Natural killer cell (primary cell): ENCODE measurements around the gene CMA1. TPM values are rescaled to one million over a fixed set of nuclear protein-coding genes. Genes with fewer than 3 reads are reported as not detected.

Experiments
- total RNA-seq, 4 donors: library from RNA; stranded (reverse); fragments of 120-200 nt in 1 of 4; gene quantifications; one replicate each; pipeline versions ENCODE4 v1.2.3 to v1.2.4, GENCODE V29; 2013 to 2022

CMA1 gene
- total RNA-seq, 3 donors from 2014 or later (not counting 1 experiment from before 2014, with no cell fraction given) = 0.63 TPM; not detected in 2

Other genes starting within 250 kb of the CMA1 start
- gene TGM1, start 245.1 kb downstream of the CMA1 start, total RNA-seq = 1 to 10 TPM; 1.7 to 4.9 (median 4.7) TPM
- gene RABGGTA, start 236.7 kb downstream of the CMA1 start, total RNA-seq = 10 to 100 TPM; 72.9 to 95.1 (median 88.5) TPM
- 10 to 100 TPM; 39.8 to 59.0 (median 43.3) TPM for gene DHRS1, start 208.5 kb downstream of the CMA1 start, total RNA-seq
- 10 to 100 TPM; 34.9 to 47.8 (median 39.2) TPM for gene NOP9, start 208.4 kb downstream of the CMA1 start, total RNA-seq
- gene CIDEB, start 200.3 kb downstream of the CMA1 start, total RNA-seq = 10 to 100 TPM; 40.0 to 59.6 (median 46.6) TPM
- 10 to 100 TPM; 27.6 to 40.5 (median 37.4) TPM for gene LTB4R2, start 198.1 kb downstream of the CMA1 start, total RNA-seq
- 10 to 100 TPM; 33.5 to 55.7 (median 49.7) TPM for gene LTB4R, start 196.8 kb downstream of the CMA1 start, total RNA-seq
- gene ADCY4, start 173.2 kb downstream of the CMA1 start, total RNA-seq = 10 to 100 TPM in 2 of 3 donors, 1 to 10 TPM in 1; 9.8 to 17.6 (median 11.3) TPM
- 10 to 100 TPM; 36.1 to 58.2 (median 45.5) TPM for gene RIPK3, start 168.3 kb downstream of the CMA1 start, total RNA-seq
- gene NFATC4, start 140.1 kb downstream of the CMA1 start, total RNA-seq = not detected
- gene NYNRIN, start 109.3 kb downstream of the CMA1 start, total RNA-seq = under 1 TPM; 0.23 to 0.53 (median 0.42) TPM
- gene CBLN3, start 78.6 kb downstream of the CMA1 start, total RNA-seq = 1 to 10 TPM in 2 of 3 donors, under 1 TPM in 1; 0.75 to 1.5 (median 1.1) TPM
- 100 to 1,000 TPM; 106 to 141 (median 116) TPM for gene KHNYN, start 78.3 kb downstream of the CMA1 start, total RNA-seq
- gene SDR39U1, start 65.5 kb downstream of the CMA1 start, total RNA-seq = 100 to 1,000 TPM in 2 of 3 donors, 10 to 100 TPM in 1; 97.1 to 106 (median 100) TPM
- 1 to 10 TPM in 1 of 3 donors, under 1 TPM in 1, not detected in 1; 0.43 to 1.0 TPM for gene CTSG, start 68.0 kb upstream of the CMA1 start, total RNA-seq
- 100 to 1,000 TPM; 236 to 677 (median 284) TPM for gene GZMH, start 101.4 kb upstream of the CMA1 start, total RNA-seq
- 1,000 to 10,000 TPM; 1,176 to 1,565 (median 1,384) TPM for gene GZMB, start 125.9 kb upstream of the CMA1 start, total RNA-seq